ENCODE measurements around the gene RPL7A. TPM values are rescaled to one million over a fixed set of nuclear protein-coding genes. Genes with fewer than 3 reads are reported as not detected.

Gene RPL7A
- total RNA-seq, 2 experiments from 2014 or later: 2,867 to 2,961 TPM

GRCh38 chr9:133344979-133345378, 3.0 kb upstream of the RPL7A start:
- Histone ChIP-seq H3K4me1 (ENCODE audit: insufficient read depth, low read length, poor library complexity, severe bottlenecking) (peaks cover 36% of the 10 kb centered on the region), H3K79me2 (ENCODE audit: insufficient read depth, low read depth, low read length) (peaks cover 43% of the 10 kb centered on the region), H4K20me1 (ENCODE audit: insufficient read depth, low read length) (peaks cover 14% of the 10 kb centered on the region), H3K9me3 (ENCODE audit: low read length) (no peaks in the 10 kb centered on the region), H3K4me2 (ENCODE audit: low read length) (no peak overlapping the region), H3K36me3 (ENCODE audit: insufficient read depth, low read length) (peaks cover 84% of the 10 kb centered on the region), H3K9me2 (ENCODE audit: insufficient read depth, low read length) (no peaks in the 10 kb centered on the region), H3K27ac (ENCODE audit: low read depth, low read length, poor library complexity, severe bottlenecking) (no peak overlapping the region), H3K4me3 (ENCODE audit: low read depth, low read length, poor library complexity, severe bottlenecking) (no peak overlapping the region), H2AFZ (ENCODE audit: low read length) (no peak overlapping the region)
- intact Hi-C loops (cut with micrococcal nuclease; ENCODE audit: unreplicated experiment): loop anchor here (5.0 kb wide), 1 partner anchor 72 kb away; the partner anchor contains the start of gene REXO4
- DNase-seq (ENCODE audit: low spot score): no peak
- TF ChIP-seq EZH2phosphoT487 (IDR thresholded peaks at IDR 0.05; ENCODE audit: borderline replicate concordance, low read depth, low read length): no peak
- TF ChIP-seq, protein P1, sequence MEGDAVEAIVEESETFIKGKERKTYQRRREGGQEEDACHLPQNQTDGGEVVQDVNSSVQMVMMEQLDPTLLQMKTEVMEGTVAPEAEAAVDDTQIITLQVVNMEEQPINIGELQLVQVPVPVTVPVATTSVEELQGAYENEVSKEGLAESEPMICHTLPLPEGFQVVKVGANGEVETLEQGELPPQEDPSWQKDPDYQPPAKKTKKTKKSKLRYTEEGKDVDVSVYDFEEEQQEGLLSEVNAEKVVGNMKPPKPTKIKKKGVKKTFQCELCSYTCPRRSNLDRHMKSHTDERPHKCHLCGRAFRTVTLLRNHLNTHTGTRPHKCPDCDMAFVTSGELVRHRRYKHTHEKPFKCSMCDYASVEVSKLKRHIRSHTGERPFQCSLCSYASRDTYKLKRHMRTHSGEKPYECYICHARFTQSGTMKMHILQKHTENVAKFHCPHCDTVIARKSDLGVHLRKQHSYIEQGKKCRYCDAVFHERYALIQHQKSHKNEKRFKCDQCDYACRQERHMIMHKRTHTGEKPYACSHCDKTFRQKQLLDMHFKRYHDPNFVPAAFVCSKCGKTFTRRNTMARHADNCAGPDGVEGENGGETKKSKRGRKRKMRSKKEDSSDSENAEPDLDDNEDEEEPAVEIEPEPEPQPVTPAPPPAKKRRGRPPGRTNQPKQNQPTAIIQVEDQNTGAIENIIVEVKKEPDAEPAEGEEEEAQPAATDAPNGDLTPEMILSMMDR (conservative IDR thresholded peaks at IDR 0.05; ENCODE audit: low read length): no peak
- ChIA-PET POLR2A (no interaction called here), CTCF (ENCODE audit: unreplicated experiment) (no interaction called here)
- BruUV-seq (replicated peaks): no TSS peak

DNA sequence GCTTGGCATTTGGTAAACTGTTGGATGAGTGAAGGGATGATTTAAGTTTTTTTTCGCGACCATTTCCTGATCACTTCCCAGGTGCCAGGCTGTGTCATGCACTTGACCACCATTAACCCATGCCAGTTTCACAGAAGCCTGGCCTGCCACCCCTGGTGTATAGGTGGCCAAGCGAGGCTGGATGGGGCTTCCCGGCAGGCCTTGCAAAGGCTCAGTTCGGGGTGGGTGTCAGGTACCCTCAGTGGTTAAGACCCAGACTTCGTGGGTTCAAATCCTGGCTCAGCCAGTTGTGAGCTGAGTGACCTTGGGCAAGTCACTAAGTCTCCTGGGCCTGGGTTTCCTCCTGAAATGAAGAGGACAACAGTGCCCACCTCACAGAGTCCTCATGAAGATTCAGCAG, 2.4 kb upstream of the RPL7A start:
- Histone ChIP-seq H3K9me3 (ENCODE audit: low read length) (no peaks in the 10 kb centered on the region), H3K27ac (ENCODE audit: low read depth, low read length, poor library complexity, severe bottlenecking) (no peak overlapping the region), H3K4me2 (ENCODE audit: low read length) (no peak overlapping the region), H3K9me2 (ENCODE audit: insufficient read depth, low read length) (no peaks in the 10 kb centered on the region), H3K79me2 (ENCODE audit: insufficient read depth, low read depth, low read length) (peaks cover 47% of the 10 kb centered on the region), H4K20me1 (ENCODE audit: insufficient read depth, low read length) (peaks cover 17% of the 10 kb centered on the region), H2AFZ (ENCODE audit: low read length) (no peak overlapping the region), H3K4me1 (ENCODE audit: insufficient read depth, low read length, poor library complexity, severe bottlenecking) (peaks cover 35% of the 10 kb centered on the region), H3K4me3 (ENCODE audit: low read depth, low read length, poor library complexity, severe bottlenecking) (no peak overlapping the region), H3K36me3 (ENCODE audit: insufficient read depth, low read length) (peaks cover 84% of the 10 kb centered on the region)
- ChIA-PET POLR2A (no interaction called here), CTCF (ENCODE audit: unreplicated experiment) (no interaction called here)
- no peak for TF ChIP-seq EZH2phosphoT487 (IDR thresholded peaks at IDR 0.05; ENCODE audit: borderline replicate concordance, low read depth, low read length)
- TF ChIP-seq, protein P1 (conservative IDR thresholded peaks at IDR 0.05; ENCODE audit: low read length): no peak
- BruUV-seq (replicated peaks): no TSS peak
- no peak for DNase-seq (ENCODE audit: low spot score)
- intact Hi-C loops (cut with micrococcal nuclease; ENCODE audit: unreplicated experiment): loop anchor here (5.0 kb wide), 1 partner anchor 72 kb away; the partner anchor contains the start of gene REXO4

DNA sequence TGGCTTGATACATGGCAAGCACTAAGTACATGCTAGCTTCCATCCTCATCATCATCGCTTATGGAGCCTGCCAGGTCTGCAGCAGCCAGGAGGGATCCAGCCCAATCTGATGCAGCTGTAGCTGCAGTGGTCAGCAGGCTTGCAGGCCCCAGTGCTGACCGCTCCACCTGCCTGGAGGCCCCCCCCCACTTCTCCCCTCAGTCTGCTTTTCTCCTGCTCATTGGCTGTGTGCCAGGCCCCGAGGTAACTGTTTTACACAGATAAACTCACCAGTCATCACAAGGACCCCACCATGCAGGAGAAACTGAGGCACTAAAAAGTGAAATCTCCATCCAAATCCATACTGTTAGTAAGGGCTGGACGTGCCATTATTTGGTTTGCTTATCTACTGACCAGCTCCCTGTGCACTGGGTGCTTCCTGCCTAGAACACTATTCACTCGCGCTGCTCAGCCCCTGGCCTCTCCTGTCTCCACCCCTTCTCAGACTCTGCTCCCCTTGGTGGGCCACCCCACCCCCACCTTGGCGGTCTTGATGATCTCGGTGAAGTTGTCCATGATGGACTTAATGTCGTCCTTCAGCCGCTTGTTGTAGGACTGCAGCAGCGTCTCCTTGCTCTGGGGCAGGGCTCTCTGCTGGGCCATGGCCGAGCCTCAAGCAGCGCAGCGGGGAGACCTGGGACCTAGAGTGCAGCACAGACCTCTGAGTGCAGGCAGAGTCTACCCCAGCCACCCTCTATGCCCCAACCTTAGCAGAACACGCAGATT, 1.8 kb upstream of the RPL7A start:
- Histone ChIP-seq H3K9me2 (ENCODE audit: insufficient read depth, low read length) (no peaks in the 10 kb centered on the region), H3K4me2 (ENCODE audit: low read length) (peak overlapping the region; percentile 93), H4K20me1 (ENCODE audit: insufficient read depth, low read length) (peaks cover 17% of the 10 kb centered on the region), H2AFZ (ENCODE audit: low read length) (no peak overlapping the region), H3K4me1 (ENCODE audit: insufficient read depth, low read length, poor library complexity, severe bottlenecking) (peaks cover 35% of the 10 kb centered on the region), H3K27ac (ENCODE audit: low read depth, low read length, poor library complexity, severe bottlenecking) (no peak overlapping the region), H3K36me3 (ENCODE audit: insufficient read depth, low read length) (peaks cover 84% of the 10 kb centered on the region), H3K79me2 (ENCODE audit: insufficient read depth, low read depth, low read length) (peaks cover 50% of the 10 kb centered on the region), H3K9me3 (ENCODE audit: low read length) (no peaks in the 10 kb centered on the region), H3K4me3 (ENCODE audit: low read depth, low read length, poor library complexity, severe bottlenecking) (peak overlapping the region; percentile 99)
- CTCF ChIA-PET (ENCODE audit: unreplicated experiment): no interaction called here
- TF ChIP-seq, protein P1 (conservative IDR thresholded peaks at IDR 0.05; ENCODE audit: low read length): no peak
- TF ChIP-seq EZH2phosphoT487 (IDR thresholded peaks at IDR 0.05; ENCODE audit: borderline replicate concordance, low read depth, low read length): no peak
- no TSS peak for BruUV-seq (replicated peaks)
- no peak for DNase-seq (ENCODE audit: low spot score)
- POLR2A ChIA-PET: no interaction called here
- intact Hi-C loops (cut with micrococcal nuclease; ENCODE audit: unreplicated experiment): loop anchor here (5.0 kb wide), 1 partner anchor 71 kb away; the partner anchor contains the start of gene REXO4

Data from OCI-LY7 (cell line).